ENCODE measurements around the gene KIF16B.

Gene KIF16B

GRCh38 chr20:16393297-16393696 is 180.0 kb downstream of the KIF16B start:
- no peak for DNase-seq

GRCh38 chr20:16392346-16392745 is 180.9 kb downstream of the KIF16B start:
- no peak for DNase-seq

GRCh38 chr20:16390991-16391390 is 182.3 kb downstream of the KIF16B start:
- DNase-seq: no peak

- no peak for DNase-seq
Observed at GRCh38 chr20:16388731-16389130, 184.5 kb downstream of the KIF16B start.

GRCh38 chr20:16387666-16388065 is 185.6 kb downstream of the KIF16B start:
- DNase-seq: no peak

- no peak for DNase-seq
Observed at GRCh38 chr20:16385891-16386290, 187.4 kb downstream of the KIF16B start.

- DNase-seq: no peak
Observed at GRCh38 chr20:16385462-16385861, 187.8 kb downstream of the KIF16B start.

GRCh38 chr20:16381444-16381843 is 191.8 kb downstream of the KIF16B start:
- DNase-seq: no peak

GRCh38 chr20:16378712-16379370 is 194.4 kb downstream of the KIF16B start:
- no peak for DNase-seq

- no peak for DNase-seq
Observed at GRCh38 chr20:16378122-16378521, 195.1 kb downstream of the KIF16B start.

GRCh38 chr20:16369441-16369840 is 203.8 kb downstream of the KIF16B start:
- no peak for DNase-seq

GRCh38 chr20:16368645-16369292 is 204.5 kb downstream of the KIF16B start:
- no peak for DNase-seq

- no peak for DNase-seq
Observed at GRCh38 chr20:16367948-16368560, 205.2 kb downstream of the KIF16B start.

- no peak for DNase-seq
Observed at GRCh38 chr20:16366529-16366928, 206.7 kb downstream of the KIF16B start.

GRCh38 chr20:16364320-16364687 is 208.9 kb downstream of the KIF16B start:
- no peak for DNase-seq

GRCh38 chr20:16363506-16364319 is 209.5 kb downstream of the KIF16B start:
- no peak for DNase-seq

- no peak for DNase-seq
Observed at GRCh38 chr20:16362642-16363041, 210.6 kb downstream of the KIF16B start.

GRCh38 chr20:16360668-16361067 is 212.6 kb downstream of the KIF16B start:
- DNase-seq: no peak

- no peak for DNase-seq
Observed at GRCh38 chr20:16353417-16353781, 219.8 kb downstream of the KIF16B start.

GRCh38 chr20:16352751-16353416 is 220.4 kb downstream of the KIF16B start:
- no peak for DNase-seq

- DNase-seq: no peak
Observed at GRCh38 chr20:16352321-16352720, 220.9 kb downstream of the KIF16B start.

GRCh38 chr20:16351415-16351814 is 221.8 kb downstream of the KIF16B start:
- no peak for DNase-seq

GRCh38 chr20:16350465-16350864 is 222.8 kb downstream of the KIF16B start:
- DNase-seq: no peak
